Measurements from ENCODE around the gene TMC2.

DNA sequence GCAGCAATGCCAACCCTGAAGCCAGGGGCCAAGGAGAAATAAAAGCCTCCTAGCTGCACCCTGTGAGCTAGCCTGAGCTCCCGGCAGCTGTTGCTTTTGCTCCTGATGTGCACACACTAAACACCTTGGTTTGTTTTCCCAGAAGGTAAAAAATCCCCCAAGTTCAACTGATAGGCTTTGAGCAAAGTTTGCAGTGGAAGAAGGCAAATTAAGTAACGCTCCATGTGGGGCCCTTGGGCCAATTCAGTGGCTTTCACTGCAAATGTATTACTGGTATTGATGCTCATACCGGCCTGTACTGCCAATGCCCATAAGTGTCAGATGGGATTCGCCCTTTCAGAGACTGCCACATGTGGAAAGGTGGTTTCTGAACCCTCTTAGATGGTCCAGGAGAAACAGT, 137.1 kb downstream of the TMC2 start:
- TF ChIP-seq, protein P1, sequence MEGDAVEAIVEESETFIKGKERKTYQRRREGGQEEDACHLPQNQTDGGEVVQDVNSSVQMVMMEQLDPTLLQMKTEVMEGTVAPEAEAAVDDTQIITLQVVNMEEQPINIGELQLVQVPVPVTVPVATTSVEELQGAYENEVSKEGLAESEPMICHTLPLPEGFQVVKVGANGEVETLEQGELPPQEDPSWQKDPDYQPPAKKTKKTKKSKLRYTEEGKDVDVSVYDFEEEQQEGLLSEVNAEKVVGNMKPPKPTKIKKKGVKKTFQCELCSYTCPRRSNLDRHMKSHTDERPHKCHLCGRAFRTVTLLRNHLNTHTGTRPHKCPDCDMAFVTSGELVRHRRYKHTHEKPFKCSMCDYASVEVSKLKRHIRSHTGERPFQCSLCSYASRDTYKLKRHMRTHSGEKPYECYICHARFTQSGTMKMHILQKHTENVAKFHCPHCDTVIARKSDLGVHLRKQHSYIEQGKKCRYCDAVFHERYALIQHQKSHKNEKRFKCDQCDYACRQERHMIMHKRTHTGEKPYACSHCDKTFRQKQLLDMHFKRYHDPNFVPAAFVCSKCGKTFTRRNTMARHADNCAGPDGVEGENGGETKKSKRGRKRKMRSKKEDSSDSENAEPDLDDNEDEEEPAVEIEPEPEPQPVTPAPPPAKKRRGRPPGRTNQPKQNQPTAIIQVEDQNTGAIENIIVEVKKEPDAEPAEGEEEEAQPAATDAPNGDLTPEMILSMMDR (conservative IDR thresholded peaks at IDR 0.05; ENCODE audit: low read depth, low read length): no peak
- TF ChIP-seq RCOR1 (IDR thresholded peaks at IDR 0.05; ENCODE audit: insufficient replicate concordance, low read length): no peak
- TF ChIP-seq POLR2A (IDR thresholded peaks at IDR 0.05; ENCODE audit: low read depth, low read length): no peak
- TF ChIP-seq MXI1 (IDR thresholded peaks at IDR 0.05; ENCODE audit: borderline replicate concordance, low read depth, low read length): no peak
- TF ChIP-seq, protein P2, sequence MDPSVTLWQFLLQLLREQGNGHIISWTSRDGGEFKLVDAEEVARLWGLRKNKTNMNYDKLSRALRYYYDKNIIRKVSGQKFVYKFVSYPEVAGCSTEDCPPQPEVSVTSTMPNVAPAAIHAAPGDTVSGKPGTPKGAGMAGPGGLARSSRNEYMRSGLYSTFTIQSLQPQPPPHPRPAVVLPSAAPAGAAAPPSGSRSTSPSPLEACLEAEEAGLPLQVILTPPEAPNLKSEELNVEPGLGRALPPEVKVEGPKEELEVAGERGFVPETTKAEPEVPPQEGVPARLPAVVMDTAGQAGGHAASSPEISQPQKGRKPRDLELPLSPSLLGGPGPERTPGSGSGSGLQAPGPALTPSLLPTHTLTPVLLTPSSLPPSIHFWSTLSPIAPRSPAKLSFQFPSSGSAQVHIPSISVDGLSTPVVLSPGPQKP (IDR thresholded peaks at IDR 0.05; ENCODE audit: borderline replicate concordance, low read depth, low read length): no peak
- no peak for TF ChIP-seq SMC3 (IDR thresholded peaks at IDR 0.05; ENCODE audit: low read depth, low read length)
- TF ChIP-seq BHLHE40 (IDR thresholded peaks at IDR 0.05; ENCODE audit: low read depth, low read length): no peak
- TF ChIP-seq, protein P3, sequence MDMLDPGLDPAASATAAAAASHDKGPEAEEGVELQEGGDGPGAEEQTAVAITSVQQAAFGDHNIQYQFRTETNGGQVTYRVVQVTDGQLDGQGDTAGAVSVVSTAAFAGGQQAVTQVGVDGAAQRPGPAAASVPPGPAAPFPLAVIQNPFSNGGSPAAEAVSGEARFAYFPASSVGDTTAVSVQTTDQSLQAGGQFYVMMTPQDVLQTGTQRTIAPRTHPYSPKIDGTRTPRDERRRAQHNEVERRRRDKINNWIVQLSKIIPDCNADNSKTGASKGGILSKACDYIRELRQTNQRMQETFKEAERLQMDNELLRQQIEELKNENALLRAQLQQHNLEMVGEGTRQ (IDR thresholded peaks at IDR 0.05; ENCODE audit: low read depth, low read length): no peak
- no peak for TF ChIP-seq MAFK (IDR thresholded peaks at IDR 0.05; ENCODE audit: low read depth, low read length)
- TF ChIP-seq FOS (IDR thresholded peaks at IDR 0.05; ENCODE audit: low read depth, low read length): no peak
- no peak for TF ChIP-seq RFX5 (IDR thresholded peaks at IDR 0.05; ENCODE audit: low read depth, low read length)
